Stimulated activated CD4-positive, alpha-beta T cell treated with anti-CD3 and anti-CD28 coated beads, Interleukin-12 subunit alpha, Interleukin-12 subunit beta, amount 100 ng/mL, for 48 hours (primary cell): Measurements from ENCODE around the gene MTUS2.

Experiments used
- DNase-seq, 3 donors: peaks; one replicate each; pipeline ENCODE4 v3.0.0-alpha.2; 2020; ENCODE audit warnings: low read depth in 2 of 3, low spot score in 1 of 3

The MTUS2 gene

DNA sequence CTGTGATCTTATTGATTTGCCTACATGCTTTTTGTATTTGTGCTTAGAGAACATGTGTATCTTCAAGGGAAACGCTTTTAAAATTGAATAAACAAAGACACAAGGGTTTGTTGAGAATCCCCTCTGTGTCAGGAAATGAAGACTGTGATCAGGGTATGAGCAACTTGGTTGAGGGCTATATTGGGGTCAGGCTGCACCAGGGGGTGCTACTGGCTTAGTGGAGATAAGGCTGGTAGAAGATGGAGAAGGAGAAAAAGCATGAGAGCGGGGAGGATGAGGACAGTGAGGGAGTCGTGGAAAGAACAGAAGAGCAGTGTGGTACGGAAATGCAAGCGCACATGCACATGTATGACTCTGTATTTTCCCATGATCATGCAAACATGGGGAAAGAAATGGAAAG, 201.6 kb downstream of the MTUS2 start:
- DNase-seq: no peak

GRCh38 chr13:29022410-29022809, 202.3 kb downstream of the MTUS2 start:
- DNase-seq: no peak

DNA sequence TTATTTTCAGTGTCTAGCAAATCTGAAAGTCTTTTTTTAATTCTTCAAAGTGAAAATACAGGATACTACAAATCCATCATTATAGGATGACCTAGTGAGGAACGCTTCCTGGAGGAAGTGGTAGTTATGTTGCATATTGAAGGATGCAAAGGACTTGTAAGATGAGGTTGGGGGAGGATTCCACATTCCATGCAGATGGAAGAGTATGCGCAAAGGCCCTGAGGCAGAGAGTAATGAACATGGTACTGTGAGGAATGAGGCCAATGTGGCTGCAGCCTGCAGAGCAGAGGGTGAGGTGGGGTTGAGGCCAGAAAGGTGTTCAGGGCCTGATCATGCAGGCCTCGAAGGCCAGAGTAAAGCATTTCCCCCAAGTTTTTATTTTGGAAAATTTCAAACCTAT, 202.8 kb downstream of the MTUS2 start:
- DNase-seq: no peak

DNA sequence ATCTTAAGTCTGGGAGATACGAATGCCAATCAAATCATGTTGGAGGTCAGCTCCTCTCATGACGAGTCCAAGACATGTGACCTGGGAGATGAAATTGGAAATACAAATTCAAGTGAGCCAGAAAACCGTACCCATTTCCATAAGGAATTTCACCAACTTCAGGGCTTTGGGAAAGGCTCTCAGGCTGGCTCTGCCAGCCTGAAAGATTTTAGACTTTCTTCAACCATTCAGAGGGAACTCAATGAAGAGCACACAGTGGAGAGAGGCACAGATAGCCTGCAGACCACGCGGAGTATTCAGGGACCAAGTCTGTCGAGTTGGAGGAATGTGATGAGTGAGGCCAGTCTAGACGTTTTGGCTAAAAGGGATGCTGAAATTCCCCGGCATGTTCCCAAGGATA, 204.6 kb downstream of the MTUS2 start:
- no peak for DNase-seq

DNA sequence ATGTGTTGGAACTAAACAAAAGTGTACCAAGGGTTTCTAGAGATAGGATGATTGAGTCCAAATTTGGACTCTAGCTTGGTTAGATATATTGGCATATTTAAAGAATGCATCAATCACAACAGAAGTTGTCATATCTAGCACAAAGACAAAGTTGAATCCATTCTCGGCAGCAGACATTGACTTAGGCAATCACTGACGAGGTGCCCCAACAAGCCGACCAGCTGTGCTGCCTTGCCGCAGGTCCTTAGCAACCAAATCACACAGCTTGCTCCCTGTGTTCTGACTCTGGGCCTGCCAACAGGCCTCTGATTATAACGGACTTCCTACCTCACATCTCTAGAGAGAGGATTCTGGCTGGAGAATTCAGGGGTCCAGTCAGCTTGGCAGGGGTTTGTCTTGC, 208.7 kb downstream of the MTUS2 start:
- no peak for DNase-seq

- DNase-seq: no peak
Measured at GRCh38 chr13:29038700-29039099, 218.6 kb downstream of the MTUS2 start.

DNA sequence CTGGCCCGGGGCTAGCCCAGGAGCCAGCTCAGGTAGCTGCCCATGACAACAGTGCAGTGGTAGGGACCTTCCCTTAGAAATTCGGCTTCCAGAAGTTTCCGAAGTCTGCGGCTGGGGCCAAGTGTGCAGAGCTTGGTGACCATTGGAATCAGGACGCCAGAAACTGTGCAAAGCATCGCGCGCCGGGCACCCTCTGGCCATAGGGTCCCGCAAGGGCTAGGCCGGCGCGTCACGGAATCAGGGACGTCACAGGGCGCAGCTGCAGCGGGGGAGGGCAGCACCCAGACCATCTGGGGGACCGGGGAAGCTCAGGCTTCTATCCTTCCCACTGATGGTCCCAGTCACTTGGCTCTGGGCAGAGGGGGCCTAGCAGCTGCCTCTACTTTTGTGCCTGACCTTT, 219.1 kb downstream of the MTUS2 start:
- no peak for DNase-seq

GRCh38 chr13:29046588-29046987, 226.4 kb downstream of the MTUS2 start:
- DNase-seq: no peak

DNA sequence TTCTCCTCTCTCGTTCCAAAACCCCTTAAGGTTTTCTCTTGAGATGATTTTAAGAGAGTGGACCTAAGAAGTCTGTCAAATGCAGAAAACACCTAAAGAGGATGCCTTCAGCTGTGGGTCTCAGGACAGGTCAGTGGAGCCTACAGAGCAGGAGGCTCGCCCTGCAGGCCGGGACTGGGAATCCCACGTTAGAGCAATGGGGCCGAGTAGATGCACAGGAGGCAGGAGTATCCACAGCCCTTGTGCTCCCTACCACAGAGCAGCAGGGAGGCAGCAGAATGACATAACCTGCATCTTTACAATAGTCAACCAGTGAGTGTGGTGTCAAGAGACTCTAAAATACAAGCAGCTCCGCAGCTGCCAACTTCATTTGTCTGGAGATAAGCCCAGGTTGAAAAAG, 229.4 kb downstream of the MTUS2 start:
- no peak for DNase-seq

DNA sequence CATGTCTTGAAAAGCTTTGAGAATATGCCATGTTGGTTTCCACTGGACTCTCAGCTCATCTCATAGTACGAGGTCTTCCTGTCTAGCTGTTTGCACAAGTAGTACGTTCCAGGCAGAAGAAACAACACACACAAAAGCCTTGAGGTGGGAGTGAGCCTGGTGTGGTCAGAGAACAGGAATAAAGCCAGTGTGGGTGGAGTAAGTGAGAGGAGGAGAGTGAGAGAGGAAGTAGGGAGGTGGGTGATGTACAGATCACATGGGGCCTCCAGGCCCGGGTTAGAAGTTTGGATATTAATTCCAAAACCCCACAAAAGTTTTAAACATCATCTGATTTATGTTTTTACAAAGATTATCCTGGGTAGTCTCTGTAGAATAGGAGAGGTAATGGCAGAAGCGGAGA, 230.6 kb downstream of the MTUS2 start:
- DNase-seq: no peak

DNA sequence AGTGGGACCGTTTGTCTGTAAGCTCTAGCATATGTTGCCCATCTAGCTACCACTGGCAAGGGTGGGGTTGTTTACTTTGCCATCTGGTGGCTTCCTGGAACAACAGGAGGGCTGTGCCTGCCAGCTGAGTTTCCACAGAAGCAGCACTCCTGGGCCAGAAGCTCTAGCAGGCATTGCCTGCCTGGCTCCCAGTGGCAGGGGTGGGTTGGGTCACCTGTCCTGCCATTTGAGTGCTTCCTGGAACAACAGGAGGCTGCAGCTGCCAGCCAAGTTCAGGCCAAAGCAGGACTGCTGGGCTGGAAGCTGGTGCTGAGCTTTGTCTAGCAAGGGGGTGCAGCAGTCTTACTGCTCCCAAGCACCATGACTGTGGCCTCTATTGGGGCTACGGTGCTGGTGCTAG, 239.7 kb downstream of the MTUS2 start:
- no peak for DNase-seq

DNA sequence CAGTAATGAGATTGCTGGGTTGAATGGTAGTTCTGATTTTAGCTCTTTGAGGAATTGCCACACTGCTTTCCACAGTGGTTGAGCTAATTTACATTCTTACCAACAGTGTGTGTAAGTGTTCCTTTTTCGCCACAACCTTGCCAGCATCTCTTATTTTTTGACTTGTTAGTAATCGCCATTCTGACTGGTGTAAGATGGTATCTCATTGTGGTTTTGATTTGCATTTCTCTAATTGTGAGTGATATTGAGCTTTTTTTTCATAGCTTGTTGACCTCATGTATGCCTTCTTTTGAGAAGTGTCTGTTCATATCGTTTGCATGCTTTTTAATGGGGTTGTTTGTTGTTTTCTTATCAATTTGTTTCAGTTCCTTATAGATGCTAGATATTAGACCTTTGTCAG, 245.0 kb downstream of the MTUS2 start:
- no peak for DNase-seq

DNA sequence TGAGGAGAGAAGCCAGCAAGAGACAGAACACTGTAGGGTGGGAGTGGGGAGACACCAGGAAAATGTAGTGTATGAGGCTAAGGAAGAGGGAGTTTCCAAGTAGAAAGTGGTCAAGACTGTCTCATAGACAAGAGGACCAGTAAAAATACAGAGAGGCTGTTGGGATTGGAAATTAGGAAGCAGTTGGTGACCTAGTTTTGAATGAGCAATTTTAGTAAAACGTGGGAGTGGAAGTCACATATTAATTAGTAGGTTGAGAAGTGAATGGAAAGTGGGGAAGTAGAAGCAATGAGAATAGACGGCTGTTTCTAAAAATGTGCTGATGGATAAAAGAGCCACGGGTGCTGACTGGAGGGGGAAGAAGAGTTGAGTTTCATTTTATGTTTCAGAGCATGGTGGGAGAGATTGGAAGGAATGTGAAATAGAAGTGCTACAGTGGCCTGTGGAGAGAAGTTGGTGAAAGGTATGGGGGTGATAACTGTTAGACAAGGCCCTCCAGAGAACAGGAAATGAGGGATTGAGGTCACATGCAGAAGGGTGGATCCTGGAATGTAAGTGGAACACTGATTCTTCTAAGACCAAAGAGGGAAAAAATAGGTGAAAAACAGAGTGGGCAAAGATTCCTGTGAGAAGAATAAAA, 247.3 kb downstream of the MTUS2 start:
- DNase-seq: no peak

GRCh38 chr13:29073755-29074154, 253.6 kb downstream of the MTUS2 start:
- no peak for DNase-seq

- no peak for DNase-seq
Measured at GRCh38 chr13:29077051-29077813, 257.1 kb downstream of the MTUS2 start.

- DNase-seq: no peak
Measured at GRCh38 chr13:29081036-29081435, 260.9 kb downstream of the MTUS2 start.

DNA sequence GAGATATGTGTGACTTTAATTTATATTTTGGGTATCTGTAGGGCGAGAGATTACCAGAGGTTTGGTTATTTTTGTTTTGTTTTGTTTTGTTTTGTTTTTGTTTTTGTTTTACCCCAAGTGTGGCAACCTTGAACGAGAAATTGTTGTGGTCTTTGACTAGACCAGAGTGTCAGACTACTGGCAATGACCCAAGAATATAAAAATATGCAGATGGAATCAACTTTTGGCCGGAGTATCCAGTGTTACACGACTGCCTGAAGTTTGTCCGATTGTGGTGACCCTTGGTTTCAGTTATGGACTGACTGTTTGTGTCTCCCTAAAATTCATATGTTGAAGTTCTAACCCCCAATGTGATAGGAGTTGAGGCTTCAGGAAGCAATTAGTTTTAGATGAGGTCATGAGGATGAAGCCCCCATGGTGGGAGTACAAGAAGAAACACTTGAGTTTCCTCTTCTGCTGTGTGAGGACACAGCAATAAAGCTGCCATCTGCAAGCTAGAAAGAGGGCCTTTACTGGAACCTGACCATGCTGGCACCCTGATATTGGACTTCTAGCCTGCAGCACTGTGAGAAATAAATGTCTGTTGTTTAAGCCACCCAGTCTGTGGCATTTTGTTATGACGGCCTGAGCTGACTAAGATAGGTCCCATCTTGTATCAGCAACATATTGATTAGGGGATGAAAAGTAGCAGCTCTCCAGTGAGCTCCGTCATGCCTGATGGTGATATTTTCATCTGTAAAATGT, 261.7 kb downstream of the MTUS2 start:
- DNase-seq: no peak

DNA sequence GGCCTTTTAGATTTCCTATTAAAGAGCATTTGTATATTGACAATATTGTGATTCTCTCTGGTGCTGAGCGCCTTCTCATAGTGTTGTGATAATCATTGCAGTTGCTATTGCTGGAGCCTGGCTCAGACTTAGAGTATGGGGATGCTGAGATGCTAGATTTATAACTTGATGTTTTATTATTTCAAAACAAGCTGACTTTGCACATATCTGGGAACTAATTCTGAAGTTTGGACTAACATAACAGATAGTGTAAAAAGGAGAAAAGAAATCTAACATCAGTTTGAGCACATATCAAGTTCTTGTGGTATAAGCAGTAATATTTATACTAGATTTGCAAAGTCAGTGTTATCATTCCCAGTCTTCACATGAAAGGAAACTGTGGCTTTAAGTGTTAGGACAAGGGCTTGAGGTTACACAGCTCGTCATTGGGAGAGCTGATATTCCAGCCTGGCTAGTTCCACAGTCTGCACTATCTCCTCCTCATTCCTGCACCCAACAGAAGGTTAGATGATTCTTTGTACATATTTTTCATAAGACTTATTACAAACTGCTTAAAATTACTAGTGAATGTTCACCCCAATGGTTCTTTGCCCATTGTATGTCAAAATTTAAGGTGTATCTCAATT, 279.8 kb downstream of the MTUS2 start:
- DNase-seq: no peak

DNA sequence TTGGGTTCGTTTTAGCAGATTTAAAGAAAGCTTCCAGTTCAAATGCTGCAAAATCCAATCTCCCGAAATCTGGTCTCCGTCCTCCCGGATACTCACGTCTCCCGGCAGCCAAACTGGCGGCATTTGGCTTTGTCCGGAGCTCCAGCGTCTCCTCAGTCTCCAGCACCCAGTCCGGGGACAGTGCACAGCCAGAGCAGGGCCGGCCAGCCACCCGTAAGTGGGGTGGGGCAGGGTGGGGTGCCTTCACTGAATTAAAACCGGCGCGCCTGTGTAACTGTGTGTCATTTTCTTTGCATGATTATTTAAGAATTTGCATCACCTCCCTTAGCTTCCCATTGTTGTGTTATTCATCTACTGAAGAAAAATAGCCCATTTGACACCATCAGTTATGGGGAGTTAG, 280.6 kb downstream of the MTUS2 start:
- DNase-seq: no peak

DNA sequence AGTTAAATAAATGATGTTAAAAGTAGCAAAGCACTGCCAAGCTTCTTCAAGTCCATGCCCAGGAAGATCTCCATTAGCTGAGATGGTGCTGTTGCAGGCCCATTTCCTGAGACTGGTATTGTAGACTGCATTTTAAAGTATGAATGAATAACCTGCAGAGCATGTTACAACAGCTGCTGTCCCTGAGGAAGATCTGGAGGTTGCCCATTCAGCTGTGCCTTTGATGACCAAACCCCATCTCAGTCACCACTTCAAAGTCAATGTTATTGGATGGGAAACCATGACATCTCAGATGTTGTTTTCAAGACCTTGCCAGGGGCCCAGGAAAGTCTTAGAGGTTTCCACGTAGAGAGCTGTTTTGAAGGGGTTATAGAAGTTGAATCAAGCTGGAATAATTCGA, 281.3 kb downstream of the MTUS2 start:
- no peak for DNase-seq

GRCh38 chr13:29101905-29102304, 281.8 kb downstream of the MTUS2 start:
- DNase-seq: no peak
